ELF-1 (cell line): Measurements from ENCODE around the gene XPNPEP2.

Experiments
- DNase-seq: peaks from one replicate; pipeline ENCODE4 v3.0.0-alpha.2; 2016; ENCODE audit warnings: low read depth, low spot score

Gene XPNPEP2

DNA sequence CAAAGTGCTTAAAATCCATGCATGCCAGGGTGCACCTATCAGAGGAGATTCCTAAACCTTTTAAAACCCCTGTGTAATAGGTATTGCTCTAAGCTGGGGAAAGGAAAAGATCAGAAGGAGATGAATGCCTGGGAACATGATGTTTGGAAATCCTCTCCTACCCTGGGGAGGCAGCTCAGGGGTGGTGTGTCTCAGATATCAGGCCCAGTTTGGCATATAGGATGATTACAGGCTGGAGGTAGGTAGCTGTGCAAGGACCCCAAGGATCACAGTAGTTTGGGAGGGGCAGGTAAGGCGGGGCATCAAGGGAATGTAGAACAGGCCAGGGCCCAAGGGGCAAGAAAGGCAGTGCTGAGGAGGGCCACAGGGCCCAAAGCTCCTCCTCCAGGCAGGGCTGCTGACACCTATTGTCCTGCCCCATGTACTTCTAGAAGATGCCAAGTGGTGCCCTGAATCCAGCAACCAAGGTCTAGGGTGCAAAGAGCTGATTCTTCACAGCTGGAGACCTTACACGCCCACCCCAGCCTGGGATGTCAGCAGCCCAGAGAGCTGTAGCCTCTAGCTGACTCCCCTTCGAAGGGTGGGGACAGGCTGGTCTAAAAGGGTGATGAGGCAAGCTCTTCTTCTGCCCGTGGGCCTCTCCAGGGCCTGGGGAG is 58.6 kb downstream of the XPNPEP2 start:
- DNase-seq, result no peak

DNA sequence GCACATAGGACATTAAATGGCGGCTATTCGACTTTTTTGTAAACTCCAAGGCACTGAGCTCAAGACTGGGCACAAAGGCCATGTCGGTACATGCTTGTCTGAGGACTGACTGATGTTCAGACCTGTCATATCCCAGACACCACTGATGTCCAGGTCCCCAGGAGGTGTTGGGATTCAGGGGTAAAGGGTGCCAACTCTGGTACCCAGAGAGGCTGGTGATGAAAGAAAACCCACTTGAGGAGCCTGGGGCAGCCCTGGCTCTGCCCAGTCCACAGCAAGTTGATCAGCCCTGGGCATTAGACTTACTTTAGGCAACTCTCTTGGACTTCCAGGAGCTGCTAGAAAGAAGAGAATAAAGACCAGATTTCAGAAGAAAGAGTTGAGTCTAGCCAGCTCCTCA is 59.7 kb downstream of the XPNPEP2 start:
- DNase-seq, result no peak

DNA sequence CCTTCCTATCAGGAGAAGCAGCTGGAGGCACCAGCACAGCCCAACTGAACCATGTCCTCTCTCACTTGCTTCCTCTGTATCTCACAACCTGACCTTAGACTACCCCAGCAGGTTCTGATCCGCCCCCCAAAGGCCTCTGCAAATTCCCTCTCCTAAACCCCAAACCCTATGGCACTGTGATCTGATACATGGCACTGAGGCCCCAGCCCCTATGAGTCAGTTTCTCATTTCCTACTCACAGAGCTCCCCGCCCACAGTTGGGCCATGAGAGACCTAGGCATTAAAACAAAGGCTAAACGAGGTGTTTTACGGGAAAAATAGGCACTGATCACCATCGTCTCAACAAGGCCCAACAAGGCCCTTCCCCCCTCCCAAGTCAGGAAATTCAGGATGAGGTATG is 60.1 kb downstream of the XPNPEP2 start:
- no peak for DNase-seq

DNA sequence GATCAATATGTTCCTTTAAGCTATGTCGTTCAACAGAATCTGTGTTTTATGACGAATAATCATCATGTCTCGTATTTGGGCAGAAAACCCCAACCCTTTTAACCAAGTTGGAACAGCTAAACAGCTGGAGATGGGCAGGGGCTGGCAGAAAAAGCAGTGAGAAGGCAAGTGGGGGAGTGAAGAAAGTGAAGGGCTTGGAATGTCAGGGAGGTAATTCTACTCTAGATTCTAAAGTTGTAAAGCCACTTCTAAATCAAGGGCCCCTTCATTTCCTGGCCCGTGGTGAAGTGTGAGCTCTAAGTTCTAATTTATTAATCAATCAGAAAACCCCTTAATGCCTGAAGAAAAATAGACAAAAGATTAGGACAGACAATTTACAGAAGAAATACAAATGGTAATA is 61.4 kb downstream of the XPNPEP2 start:
- no peak for DNase-seq

DNA sequence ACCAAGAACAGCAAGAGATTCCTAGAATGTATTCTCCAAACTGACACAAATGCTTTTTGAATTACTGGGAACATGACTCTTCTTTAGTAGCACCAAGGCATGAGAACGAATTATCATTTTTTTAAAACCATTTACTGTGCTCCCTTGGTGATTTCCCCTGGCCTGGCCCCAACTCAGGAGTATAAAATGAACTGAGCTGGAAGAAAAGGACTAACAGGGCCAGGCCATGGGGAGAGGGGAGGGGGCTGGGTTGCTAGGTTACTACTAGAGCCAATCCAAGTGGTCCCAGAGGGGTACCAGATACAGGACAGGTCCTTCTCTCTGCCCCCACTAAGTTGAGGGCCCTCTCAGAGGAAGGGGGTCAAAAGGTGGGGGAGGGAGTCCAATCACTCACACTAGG is 64.1 kb downstream of the XPNPEP2 start:
- DNase-seq, result no peak

DNA sequence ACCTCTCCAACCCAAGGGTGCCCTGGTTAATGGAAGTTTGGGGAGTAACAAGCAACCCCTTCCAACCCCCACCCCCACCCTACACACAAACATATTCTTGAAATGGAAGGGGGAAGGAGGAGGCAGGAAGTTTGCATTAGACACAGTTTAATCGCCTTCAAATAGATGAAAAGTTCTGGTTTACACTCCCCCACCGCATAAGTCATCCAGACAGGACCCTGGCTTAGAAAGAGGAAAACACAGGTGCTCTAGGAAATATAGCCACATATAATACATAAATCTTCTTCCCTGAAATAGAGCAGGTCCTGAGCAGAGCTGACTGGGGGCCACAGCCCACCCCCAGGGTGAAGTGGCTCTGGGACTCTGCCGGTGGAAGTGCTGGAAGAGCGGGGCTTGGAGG is 66.0 kb downstream of the XPNPEP2 start:
- DNase-seq, result no peak

DNA sequence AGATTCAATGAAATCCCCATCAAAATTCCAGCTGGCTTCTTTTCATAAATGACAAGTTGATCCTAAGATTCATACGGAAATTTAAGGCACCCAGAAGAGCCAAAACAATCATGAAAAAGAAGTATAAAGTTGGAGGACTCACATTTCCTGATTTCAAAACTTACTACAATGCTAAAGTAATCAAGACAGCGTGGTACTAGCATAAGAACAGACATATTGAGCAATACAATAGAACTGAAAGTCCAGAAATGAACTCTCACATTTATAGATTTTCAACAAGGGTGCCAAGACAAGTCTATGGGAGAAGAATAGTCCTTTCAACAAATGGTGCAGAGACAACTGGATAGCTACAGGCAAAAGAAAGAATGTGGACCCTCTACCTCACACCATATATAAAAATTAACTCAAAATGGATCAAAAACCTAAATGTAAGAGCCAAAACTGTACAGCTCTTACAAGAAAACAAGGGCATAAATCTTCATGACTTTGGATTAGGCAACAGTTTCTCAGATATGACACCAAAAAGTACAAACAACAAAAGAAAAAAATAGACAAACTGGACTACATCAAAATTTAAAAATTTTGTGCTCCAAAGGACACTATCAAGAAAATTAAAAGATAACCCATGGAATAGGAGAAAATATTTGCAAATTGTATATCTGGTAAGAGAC is 69.5 kb downstream of the XPNPEP2 start:
- DNase-seq, result no peak

DNA sequence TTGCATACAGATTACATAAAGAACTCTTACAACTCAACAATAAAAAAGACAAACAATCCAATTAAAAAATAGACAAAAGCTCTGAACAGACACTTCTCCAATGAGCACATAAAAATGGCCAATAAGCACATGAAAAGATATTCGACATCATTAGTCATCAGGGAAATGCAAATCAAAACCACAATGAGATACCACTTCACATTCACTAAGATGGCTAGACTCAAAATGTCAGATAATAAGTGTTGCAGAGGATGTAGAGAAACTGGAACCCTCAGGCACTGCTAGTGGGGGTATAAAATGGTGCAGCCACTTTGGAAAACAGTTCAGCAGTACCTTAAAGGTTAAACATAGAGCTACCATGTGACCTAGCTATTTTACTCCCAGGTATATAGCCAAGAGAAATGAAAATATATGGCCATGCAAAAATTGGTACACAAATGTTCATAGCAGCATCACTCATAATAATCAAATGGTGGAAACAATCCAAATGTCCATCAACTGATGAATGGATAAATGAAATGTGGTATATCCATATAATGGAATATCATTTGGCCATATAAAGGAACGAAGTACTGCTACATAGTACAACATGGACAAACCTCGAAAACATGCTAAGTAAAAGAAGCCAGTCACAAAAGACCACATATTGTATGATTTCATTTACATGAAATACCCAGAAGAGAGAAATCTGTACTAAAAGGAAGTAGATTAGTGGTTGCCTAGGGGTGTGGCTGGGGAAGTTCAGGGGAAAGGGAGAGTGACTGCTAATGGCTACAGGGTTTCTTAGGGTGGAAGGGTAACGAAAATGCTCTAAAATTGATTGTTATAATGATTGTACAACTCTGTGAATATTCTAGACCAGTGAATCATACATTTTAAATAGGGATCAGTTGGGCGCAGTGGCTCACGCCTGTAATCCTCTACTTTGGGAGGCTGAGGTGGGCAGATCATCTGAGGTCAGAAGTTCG is 70.3 kb downstream of the XPNPEP2 start:
- no peak for DNase-seq

DNA sequence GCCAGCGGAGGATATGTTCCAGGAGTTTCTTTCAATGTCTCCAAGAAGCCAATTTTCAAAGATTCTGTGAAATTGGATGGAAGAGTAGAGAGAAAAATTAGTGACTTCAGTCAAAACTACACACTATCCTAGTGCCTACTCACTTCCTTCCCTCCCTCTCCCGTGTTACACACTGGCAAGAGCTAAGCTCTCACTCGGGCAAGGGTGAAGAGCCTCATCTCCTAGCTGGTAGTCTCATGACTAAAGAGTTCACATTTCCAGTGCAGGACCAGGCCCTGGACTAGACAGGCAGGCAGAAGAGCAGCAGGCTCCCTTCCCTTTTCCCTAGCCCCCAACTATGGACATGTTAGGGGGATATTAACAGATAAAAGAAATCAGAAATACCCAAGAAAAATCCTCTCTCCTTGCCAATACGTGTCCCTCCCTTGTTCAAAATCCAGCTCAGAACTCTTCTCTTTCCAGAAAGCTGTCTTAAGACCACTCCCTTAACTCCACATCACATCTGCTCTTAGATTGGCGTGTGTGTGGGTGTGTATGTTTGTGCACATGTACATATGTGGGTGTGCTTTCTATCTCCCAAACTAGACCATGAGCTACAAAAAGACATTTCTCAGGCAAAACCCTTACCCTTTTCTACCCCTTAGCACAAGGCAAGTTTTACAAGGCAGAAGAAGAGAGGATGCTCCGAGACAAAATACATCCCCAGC is 75.0 kb downstream of the XPNPEP2 start:
- no peak for DNase-seq

DNA sequence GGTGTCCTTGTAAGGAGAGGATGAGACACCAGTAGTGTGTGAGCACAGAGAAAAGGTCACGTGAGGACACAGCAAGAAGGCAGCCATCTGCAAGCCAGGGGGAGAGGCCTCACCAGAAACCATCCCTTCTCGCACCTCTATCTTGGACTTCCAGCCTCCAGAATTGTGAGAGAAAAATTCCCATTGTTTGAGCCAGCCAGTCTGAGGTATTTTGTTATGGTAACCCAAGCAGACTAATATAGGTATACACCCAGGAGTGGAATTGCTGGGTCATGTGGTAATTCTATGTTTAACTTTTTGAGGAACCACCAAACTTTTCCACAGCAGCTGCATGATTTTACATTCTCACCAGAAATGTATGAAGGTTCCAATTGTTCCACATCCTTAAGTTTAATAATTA is 79.3 kb downstream of the XPNPEP2 start:
- DNase-seq, result no peak
